Embryonic facial prominence (tissue), 1 donor: ENCODE results near the gene SLCO4A1.

Experiments used
- DNase-seq: peaks from one replicate; pipeline ENCODE4 v3.0.0-alpha.2; 2016; ENCODE audit errors: extremely low spot score

Gene SLCO4A1

DNA sequence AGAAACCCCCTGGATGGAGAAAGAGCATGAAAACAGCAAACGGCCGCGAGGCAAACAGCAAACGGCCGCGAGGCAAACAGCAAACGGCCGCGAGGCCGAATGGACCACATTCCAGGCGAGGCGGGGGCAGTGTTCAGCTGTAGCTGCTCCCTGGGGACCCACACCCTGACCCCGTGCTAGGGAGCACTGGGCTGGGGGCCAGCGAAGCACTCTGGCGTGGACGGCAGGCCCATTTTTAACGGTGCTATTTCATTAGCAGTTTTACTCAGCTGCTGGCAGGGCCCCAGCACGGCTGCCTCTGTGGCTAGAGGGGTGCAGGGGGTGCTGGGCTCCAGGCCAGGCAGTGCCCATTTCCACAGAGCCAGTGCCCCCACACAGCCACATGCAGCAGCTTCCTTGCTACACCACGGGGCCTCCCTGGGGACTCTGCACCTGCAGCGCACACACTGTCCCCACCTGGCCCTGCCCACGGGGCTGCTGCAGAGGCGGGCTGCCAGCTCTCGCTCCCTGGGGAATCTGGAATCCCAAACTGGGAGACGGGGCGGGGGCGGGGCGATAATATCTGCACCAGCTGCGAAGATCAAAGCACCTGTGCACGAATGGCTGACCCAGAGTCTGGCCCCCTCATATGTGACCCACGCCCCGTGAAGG lies 35.6 kb upstream of the SLCO4A1 start:
- DNase-seq: no peak

DNA sequence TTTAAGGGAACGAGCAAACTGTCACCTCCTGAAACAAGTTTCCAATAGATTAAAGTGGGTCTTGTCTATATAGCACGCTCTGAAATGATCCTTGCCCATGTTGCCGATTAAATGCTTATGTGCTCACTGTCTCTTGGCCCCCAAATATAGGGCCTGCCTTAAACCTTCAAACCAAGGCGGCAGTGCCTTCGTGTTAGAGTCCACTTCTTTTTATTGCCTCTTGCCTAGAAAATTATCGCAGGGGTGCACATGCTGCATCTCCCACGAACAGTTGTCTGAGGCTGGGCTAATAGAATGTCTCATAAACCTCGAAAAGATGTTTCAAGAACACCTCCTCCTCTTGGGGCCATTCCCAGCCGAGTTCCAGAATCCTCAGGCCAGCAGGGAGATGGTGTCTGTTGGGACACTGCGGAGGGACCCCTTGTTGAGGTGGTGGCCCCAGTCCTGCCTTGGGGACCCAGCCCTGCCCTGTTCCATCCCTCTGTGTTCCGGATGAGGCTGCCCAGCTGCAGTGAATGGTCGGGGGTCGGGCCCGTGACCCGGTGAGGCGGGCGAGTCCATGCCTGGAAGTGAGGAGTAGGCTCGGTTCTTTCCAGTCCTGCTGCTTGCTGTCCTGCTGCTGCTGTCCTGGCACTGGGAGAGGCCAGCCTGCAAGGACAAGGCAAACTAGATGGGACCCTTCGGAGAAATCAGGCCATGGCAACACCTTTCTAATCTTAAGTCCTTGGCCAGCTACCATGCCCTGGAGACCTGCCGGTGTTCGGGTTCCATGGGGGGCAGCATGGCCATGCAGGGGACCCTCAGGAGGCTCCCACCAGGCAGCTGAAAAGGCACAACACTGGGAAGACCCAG lies 34.7 kb upstream of the SLCO4A1 start:
- DNase-seq: no peak

DNA sequence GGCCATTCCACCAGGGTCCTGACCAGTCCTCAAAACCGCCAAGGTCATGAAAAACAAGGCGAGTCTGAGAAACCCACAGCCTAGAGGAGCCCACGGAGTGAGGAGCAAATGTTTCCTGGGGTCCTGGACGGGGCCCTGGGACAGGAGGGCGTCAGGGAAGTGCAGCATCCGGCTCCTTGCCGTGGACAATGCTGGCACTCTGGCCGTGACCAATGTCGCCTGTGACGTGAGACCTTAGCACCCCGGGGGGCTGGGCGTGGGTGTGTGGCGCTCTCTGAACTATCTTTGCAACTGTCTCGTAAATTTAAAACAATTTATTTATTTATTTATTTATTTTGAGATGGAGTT lies 34.1 kb upstream of the SLCO4A1 start:
- no peak for DNase-seq

DNA sequence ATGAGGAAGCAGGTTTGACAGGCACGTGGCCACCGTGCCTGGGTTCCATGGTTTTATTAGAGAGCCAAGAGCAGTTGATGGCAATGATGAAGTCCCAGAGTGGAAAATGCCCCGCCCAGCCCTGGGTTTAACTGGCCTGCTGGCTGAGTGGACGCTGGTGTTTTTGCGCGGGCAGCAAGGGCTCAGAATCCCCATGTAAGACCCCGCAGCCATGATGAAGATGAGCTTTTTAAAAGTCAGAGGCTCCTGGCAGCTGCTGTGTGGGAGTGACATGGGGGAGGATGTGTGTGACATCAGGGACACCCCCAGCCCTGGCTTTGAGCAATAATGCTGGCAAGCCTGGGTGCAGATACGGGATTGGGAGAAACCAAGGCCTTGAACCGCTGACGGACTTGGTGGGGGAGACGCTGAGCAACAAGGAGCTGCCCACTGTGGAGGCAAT lies 33.0 kb upstream of the SLCO4A1 start:
- DNase-seq: no peak

DNA sequence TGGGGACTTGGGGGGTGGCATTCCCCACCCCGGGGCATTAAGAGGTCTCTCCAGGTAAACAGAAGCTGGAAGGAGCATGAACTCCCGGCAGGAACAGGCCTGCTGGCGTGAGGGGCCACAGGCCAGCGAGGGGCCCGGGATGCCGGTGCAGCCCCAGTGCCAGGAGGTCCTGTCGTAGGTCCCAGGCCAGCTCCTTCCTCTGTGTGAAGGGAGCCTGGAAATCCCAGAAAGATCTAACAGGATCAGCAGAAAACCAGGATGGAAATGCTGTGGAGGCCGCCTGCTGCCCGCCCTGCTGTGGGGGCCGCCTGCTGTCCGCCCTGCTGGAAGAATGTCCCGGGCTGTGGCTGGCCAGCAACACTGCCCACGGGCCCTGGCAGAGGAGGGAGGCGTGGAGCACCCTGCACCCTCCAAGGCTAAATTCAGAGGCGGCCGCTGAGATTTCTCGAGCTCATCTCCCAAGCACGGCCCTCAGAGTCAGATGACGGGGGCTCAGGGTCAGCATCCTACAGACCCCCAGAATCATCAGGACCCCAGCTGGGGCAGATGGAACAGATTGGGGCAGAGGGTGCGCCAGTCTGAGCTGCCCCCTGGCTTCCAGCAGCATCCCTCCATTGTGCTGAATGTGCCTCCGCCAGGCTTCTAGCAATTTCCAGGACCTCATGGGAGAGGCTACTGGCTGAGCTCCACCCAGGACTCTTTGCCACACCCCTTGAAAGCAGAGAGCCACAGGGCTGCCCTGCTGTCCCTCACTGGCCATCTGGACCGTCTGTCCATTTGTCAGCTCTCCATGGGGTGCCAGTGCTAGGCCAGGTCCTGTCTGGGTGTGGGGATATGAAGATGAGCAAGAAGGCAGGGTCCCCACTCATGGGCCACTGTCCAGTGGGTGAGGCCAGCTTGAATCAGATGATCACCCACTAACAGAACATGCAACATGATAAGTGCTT lies 32.2 kb upstream of the SLCO4A1 start:
- DNase-seq: no peak

DNA sequence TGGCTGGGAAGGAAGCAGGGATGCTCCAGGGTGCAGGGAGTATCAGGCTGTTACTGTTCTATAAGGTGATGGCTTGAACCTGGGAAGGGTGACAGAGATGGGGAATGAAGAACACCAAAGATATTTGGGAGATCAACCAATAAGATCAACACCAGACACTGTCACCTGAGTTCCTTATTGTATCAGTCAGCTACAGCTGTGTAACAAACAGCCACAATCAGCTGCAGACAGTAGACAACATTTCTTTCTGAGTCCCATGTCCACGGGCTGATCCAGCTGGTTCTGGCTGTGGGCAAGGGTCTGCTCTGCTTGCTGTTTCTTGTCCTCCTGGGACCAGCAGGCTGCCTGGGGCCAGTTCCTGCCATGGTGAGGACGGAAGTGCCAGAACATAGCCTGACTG lies 31.3 kb upstream of the SLCO4A1 start:
- DNase-seq: no peak

DNA sequence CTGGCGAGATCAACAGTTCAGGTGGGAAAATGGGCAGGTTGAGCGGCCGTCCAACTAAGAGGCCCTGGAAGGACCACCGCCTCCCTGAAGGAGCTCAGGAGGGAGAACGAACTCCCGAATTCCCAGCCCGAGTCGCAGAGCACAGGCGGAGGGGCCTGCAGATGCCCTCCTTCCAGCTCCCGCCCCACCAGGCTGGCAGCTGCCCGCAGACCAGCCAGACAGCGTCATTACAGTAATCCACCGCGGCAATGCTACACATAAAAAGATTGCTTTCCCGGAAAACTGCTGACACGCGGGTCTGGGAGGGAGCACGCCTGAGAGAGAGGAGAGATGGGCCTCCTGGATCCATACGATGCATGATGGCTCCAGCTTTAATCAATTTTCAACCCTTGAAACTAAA lies 30.5 kb upstream of the SLCO4A1 start:
- no peak for DNase-seq

DNA sequence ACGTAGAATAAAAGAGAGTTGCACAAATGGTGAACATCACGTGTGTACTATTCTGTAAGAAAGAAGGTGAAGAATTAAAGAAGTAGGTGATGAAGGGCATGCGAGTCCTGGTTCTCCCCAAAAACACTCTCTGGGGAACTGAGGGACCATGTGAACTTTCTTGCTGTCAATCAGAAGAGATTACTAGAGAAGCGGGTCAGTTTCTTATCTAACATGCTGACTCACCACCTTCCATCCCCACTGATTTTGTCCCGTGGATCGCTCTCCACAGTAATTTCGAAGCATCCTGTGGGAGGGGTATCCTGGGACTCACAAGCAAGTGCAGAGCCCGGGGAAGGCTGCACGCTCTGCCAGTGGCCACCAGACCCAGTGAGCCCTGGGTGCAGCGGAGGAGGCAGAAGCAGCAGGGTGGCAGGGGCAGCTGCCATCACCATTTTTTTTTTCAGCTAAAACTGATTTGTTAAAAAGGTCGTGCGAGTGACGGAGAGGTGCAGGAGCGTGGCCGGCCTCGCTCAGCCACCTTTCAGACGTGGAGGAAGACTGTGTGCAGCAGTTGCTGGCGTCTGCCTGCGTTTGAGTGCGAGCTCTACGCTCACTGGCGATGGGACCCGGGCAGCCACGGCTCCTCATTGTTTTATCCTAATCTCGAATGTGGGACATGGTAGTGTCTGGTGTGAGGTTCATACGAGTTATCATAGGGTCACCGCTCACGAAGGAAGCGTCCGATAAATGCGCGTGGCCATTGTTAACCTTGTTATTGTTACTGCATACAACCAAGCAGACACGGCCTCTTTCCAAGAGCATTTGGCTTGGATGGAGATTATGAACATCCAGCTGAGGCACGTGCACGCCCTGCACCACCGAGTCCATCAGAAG lies 28.0 kb upstream of the SLCO4A1 start:
- DNase-seq: no peak

DNA sequence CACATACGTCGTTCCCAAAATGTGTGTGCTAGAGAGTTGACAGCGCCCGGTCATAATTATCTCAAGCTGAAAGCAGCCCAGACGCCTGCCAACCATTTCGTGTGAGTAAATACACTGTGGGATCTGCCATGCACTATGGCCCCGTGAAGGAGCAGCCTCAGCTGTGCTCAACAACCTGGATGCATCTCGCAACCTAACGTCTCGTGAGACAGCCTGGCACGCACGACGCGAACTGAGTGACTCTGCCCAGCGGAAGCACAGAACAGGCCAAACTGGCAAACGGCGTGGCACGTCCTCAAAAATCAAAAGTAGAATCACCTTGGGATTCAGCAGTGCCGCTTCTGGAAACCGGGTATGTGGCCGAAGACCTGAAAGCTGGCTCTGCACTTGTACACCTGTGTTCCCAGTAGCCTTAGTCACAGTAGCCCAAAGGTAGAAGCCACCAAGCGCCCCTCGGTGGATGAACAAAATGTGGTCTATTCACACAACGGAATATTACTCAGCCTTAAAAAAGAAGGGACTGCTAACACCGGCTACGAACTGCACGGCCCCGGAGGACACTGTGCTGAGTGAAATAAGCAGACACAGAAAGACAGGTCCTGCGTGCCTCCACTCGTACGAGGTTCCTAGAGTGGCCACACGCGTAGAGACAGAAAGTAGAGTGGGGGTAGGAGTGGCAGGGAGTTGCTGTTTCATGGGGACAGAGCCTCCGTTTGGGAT lies 27.2 kb upstream of the SLCO4A1 start:
- DNase-seq: no peak

DNA sequence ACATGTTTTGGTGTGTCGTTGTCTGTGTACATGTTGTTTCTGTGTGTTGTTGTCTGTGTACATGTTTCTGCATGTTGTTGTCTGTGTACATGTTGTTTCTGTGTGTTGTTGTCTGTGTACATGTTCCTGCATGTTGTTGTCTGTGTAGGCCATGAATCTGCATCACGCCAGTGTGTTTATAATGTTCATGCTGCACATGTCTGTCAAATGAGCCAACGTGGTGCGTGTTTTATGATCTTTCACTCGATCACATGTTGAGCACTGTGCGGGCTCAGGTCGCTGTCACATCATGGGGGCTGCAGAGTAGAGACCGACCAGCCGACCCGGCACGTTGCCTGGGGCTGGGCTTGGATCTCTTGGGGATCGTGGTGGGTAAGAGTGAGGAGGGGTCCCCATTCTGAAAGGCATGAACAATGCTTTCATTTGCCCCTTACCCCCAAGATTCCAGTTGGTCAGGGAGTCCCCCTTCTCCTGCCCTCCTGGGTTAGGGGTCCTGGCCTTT lies 26.5 kb upstream of the SLCO4A1 start:
- DNase-seq: no peak

DNA sequence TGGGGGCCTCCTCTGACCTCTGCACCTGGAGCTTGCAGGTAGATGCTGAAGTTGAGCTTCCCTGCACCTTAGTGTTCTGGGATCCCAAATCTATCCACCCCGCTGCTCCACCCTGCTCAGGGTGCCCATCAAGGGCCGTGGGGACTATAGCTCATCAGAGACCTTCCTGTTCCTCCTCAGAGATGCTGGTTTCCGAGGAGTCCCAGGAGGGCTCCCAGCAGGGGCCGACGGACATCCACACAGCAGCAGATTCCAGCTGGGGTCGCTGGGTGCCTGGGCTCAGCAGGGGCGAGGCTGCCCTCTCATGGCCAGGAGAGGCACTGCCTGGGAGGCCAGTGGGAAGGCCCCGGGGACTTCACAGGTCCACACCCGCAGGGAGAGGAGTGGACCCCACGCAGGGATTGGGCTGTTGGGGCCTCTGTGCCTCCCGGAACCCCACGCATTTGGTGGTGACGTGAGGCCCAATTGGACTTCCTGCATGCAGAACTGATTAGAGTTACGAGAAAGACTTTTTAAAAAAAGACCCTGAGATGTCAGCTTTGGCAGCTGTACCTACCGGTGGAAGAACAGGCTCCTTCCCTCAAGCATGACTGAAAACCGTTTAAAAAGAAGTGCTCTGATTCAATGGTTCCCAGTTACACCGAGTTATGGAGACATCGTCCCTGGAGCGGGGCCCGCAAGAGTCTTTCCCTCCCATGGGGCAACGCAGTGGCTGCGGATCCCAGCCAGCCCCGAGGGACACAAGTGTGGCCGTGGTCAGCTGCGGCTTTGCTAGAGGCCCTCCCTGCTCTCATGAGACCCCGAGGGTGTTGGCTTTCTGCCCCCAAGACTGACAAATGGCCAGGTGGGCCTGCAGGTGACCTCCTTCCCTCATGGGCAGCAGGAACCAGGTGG lies 25.3 kb upstream of the SLCO4A1 start:
- no peak for DNase-seq

DNA sequence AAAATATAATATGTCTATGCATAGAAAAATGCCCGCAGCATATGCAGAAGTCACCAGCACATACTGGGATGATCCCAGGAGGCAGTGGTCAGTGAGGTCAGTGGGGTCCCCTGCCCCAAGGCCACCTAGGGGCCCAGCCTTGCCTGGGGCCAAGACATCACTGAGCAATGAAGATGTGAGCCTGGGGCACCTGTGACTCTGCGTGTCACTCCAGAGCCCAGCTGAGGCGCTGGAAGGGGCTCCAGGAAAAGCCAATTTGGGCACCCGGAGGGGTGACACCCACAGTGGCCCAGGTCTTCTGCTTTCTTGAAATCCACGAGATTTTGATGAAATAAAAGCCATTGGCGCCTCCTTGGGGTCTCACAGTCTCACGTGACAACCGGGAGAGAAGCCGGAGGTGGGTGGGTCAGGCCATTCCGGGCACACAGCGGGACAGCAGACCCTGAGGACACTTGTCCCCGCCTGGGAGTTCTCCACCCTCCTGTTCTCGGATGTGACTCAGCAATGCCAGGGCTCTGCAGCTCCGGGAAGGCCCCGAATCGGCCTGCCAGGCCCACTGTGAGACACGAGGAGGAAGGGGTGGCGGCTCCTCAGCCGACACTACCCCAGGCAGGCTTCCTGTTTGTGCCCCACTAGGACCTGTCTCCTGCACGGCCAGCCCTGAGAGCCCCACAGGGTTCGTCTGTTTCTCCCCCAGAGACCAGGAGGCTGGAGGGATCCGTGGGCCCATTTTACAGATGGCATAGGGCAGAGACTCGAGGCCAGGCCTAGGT lies 24.4 kb upstream of the SLCO4A1 start:
- DNase-seq: no peak

DNA sequence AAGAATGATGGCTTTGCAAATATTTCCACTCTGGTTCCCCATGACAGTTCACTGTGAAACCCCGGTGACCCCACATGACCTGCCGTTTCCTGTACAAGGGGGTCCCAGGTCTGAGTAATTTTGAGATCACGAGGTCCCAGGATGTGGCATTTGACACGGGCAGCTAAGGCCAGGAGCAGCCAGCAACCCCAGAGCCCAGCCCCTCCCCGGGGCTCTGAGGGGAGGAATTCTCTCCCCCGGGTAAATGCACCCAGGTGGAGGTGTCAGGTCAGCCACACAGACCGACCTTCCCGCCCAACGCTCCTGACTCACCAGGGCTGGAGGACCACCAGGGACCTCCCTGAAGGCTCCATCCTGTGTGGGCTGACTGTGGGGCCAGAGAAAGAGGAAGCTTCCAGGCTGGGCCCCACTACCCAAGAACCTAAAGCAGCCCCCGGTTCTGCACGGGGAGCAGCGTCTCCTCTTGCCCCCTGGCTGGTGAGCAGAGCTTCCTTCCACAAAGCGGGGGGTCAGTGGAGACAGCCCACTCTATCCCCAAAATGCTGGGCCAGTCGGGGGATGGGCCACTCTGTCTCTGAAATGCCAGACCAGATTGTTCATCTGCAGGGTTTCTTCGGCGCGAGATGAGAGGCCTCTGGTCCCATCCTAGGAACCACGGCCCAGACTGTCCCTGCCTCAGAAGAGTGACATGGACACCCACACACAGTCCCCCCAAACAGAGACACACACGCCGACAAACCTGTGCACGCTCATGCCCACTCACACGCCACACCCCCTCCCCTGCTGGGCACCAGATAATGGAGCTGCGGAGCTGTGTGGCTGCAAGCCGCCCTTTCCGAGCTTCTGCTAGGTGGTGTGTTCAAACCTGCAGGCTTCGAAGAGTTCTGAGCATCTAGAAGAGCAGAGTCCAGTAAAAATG lies 23.4 kb upstream of the SLCO4A1 start:
- no peak for DNase-seq

DNA sequence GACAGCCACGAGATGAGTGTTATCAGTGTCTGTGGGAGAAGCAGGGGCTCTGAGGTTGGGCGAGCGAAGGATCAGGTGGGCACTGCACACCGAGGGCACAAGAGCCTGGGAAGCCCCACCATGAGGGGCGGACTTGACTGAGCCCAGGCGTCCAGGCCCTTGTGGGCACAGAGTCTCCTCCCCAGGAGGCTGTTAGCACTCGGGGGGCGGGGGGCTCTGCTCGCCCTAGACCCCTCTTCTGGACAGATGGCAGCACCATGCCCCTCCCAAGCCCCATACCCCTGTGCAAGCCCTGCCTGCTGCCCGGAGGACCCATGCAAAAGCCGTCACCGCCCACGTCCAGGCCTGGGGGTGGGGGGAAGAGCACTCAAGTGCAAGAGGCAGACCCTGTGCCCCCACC lies 21.7 kb upstream of the SLCO4A1 start:
- DNase-seq: no peak

DNA sequence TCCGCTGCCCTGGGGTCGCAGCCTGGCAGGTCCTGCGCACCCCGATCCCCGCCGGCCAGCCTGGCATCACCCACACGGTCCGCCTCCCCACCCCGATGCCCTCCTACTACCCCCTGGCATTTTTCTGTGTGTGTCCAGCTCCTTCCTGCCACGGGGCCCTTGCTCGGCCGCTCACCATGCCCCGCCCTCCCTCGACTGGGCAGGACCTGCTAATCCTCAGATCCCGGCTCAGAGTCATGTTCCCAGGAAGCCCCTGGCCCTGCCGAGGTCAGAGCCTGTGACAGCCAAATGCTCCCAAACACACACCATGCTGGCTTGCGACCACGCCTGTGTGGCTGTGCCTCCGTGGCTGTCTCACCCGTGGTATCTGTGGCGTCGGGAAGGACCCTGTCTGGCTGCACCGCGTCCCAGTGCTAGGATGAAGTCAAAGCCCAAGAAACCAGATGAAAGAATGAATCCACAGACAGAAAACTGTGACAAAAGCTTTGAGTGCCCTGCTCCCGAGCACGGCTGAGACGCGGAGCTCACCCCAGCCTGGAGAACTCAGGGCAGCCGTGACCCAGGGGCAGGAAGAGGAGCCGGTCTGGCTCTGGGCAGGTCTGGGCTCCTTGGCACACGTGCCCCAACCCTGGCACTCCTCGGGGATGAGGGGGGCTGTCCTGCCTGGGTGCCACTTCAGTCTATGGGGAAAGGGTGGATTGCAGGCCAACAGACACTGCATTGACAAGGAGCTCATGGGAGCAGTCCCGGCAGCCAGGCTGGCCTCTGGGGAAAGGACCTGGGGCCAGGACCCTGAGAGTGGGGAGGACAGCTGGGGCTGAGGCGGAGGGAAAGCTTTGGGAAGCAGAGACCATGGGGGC lies 20.8 kb upstream of the SLCO4A1 start:
- no peak for DNase-seq

DNA sequence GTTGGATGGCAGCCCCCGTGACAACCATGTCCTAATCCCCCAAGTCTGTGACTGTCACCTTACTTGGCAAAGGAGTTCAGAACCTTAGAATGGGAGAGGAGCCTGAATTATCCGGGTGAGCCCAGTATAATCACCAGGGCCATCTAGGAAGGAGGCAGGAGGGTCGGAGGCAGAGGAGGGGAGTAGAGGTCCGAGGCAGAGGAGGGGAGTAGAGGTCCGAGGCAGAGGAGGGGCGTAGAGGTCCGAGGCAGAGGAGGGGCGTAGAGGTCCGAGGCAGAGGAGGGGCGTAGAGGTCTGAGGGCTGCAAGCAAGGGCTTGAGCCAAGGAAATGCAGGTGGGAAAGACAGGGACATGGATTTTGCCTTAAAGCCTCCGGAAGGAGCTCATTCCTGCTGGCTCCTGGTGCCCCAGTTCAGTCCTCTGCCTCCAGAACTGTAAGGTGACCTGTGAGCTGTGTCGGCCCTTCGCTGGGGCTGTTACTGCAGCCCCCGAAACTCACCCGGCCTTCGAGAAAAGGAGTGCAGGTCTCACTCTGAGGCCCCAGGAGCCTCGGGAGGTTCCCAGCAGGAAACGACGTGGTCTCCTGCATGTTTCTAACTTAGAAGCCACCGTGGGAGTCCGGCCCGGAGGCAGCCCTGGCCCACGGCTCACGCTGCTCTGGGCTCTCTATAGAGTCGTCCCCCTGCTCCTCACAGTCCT lies 20.0 kb upstream of the SLCO4A1 start:
- no peak for DNase-seq
